Stomach (tissue), 9 donors: ENCODE results near the gene SLC22A4. TPM values are rescaled to one million over a fixed set of nuclear protein-coding genes. Genes with fewer than 3 reads are reported as not detected.

Source experiments
- DNase-seq, 2 donors: peaks; one replicate each; pipeline versions ENCODE4 v3.0.0 to v3.0.0-alpha.2; 2013 to 2019
- H3K27ac ChIP-seq, 5 donors: fragments of 200-600 bp in 4 of 5; sonication (generic) in 4 of 5; one replicate each; pipeline ENCODE4 v1.5.1; 2013 to 2019; ENCODE audit warnings: mild to moderate bottlenecking in 1 of 5, moderate library complexity in 1 of 5
- H3K27me3 ChIP-seq, 3 donors: fragments of 200-600 bp; sonication (generic); one replicate each; pipeline ENCODE4 v1.5.1; 2017 to 2019; ENCODE audit warnings: mixed run types in 1 of 3
- H3K36me3 ChIP-seq, 4 donors: fragments of 200-600 bp; sonication (generic); 1 replicate in 3 of 4; 2 replicates in 1 of 4; pipeline ENCODE4 v1.5.1; 2016 to 2019
- H3K4me1 ChIP-seq, 4 donors: fragments of 200-600 bp; sonication (generic); one replicate each; pipeline ENCODE4 v1.5.1; 2016 to 2019
- H3K4me3 ChIP-seq, 4 donors: fragments of 200-600 bp; sonication (generic) in 3 of 4; one replicate each; pipeline ENCODE4 v1.5.1; 2016 to 2019; ENCODE audit warnings: mild to moderate bottlenecking in 1 of 4
- H3K9me3 ChIP-seq, 4 donors: fragments of 200-600 bp; sonication (generic); one replicate each; pipeline ENCODE4 v1.5.1; 2016 to 2019
- CTCF ChIP-seq, 7 experiments: fragments of 450-650 bp in 4 of 7; fragments of 200-600 bp in 3 of 7; sonication (generic) in 3 of 7; IDR thresholded peaks; one replicate each; pipeline ENCODE4 v1.5.1; 2016 to 2019; ENCODE audit warnings: antibody characterized with exemption in 7 of 7, control low read depth in 2 of 7, mild to moderate bottlenecking in 1 of 7
- EP300 ChIP-seq: sonication (generic); formaldehyde crosslinking; IDR thresholded peaks from one replicate; pipeline ENCODE4 v1.6.1; 2017; ENCODE audit warnings: antibody characterized with exemption
- POLR2A ChIP-seq, 4 donors: fragments of 450-650 bp; IDR thresholded peaks; one replicate each; pipeline ENCODE4 v1.6.1; 2016; ENCODE audit warnings: antibody characterized with exemption in 4 of 4, control low read depth in 2 of 4, mild to moderate bottlenecking in 1 of 4, moderate library complexity in 1 of 4
- POLR2AphosphoS5 ChIP-seq, 3 donors: sonication (generic); formaldehyde crosslinking; IDR thresholded peaks; one replicate each; pipeline ENCODE4 v1.6.1; 2016; ENCODE audit warnings: antibody characterized with exemption in 3 of 3
- WGBS, 5 donors: extraction: QIAGEN DNeasy Blood & Tissue Kit in 3 of 5; methylation state at CpG; one replicate each; pipeline versions ENCODE4 v1.1.5 to v1.1.7; 2013 to 2018; 5-methylcytosine and 5-hydroxymethylcytosine counted together
- intact Hi-C: fragments of 100-400 bp; cut with DNase I; formaldehyde crosslinking; loops from one replicate; pipeline ENCODE4 v1.15.1; 2023; ENCODE audit warnings: low total_unique reads
- polyA plus RNA-seq, 3 donors: library from polyadenylated mRNA; stranded (reverse); fragments of 200-250 nt; gene quantifications; one replicate each; pipeline ENCODE4 v1.2.3, GENCODE V29; 2013
- total RNA-seq, 5 donors: library from RNA; depleted of rRNA; stranded (reverse); fragments of >200 nt; gene quantifications; one replicate each; pipeline versions ENCODE4 v1.1.0 to v1.2.3, GENCODE V29; 2014 to 2016
- donor health status: healthy with polysubstance abuse.
- donor health status: Bipolar disorder and iron deficiency.
- donor health status: healthy.

The SLC22A4 gene
- total and polyA plus RNA-seq, 8 donors, result 0.31 to 24.5 (median 0.53) TPM; not detected in 2

GRCh38 chr5:132372542-132372941 is 78.3 kb downstream of the SLC22A4 start:
- H3K27me3 ChIP-seq, result no peaks in the 10 kb centered on the region
- DNase-seq, result no peak
- intact Hi-C loops, result no loop called here
- H3K9me3 ChIP-seq, result no peaks in the 10 kb centered on the region
- H3K36me3 ChIP-seq, result no peaks in the 10 kb centered on the region
- TF ChIP-seq EP300, result no peak
- TF ChIP-seq CTCF (IDR thresholded peaks at IDR 0.05), result no peak
- no peak for TF ChIP-seq POLR2A (IDR thresholded peaks at IDR 0.05)
- no peak for TF ChIP-seq POLR2AphosphoS5 (IDR thresholded peaks at IDR 0.05)
- H3K4me1 ChIP-seq, result peaks cover 13 to 64% (median 43%) of the 10 kb centered on the region in 4 donors
- H3K4me3 ChIP-seq, result peak overlapping the region in 1 of 4 donors; percentile 10
- H3K27ac ChIP-seq, result peak overlapping the region in 2 of 5 donors; percentile 19 to 45

GRCh38 chr5:132375957-132376356 is 81.8 kb downstream of the SLC22A4 start:
- Histone ChIP-seq H3K4me3 (no peak overlapping the region), H3K27me3 (no peaks in the 10 kb centered on the region), H3K36me3 (peaks cover 0 to 28% (median 26%) of the 10 kb centered on the region in 4 donors), H3K27ac (no peak overlapping the region), H3K9me3 (no peaks in the 10 kb centered on the region), H3K4me1 (peaks cover 13 to 45% (median 27%) of the 10 kb centered on the region in 4 donors)
- WGBS, 5 donors, result 72 to 94% (median 76%) methylated on average over 3 of the region's 3 CpGs
- intact Hi-C loops, result no loop called here
- DNase-seq, result no peak
- TF ChIP-seq EP300 (no peak), POLR2AphosphoS5 (IDR thresholded peaks at IDR 0.05) (no peak), POLR2A (IDR thresholded peaks at IDR 0.05) (no peak), CTCF (IDR thresholded peaks at IDR 0.05) (no peak)

DNA sequence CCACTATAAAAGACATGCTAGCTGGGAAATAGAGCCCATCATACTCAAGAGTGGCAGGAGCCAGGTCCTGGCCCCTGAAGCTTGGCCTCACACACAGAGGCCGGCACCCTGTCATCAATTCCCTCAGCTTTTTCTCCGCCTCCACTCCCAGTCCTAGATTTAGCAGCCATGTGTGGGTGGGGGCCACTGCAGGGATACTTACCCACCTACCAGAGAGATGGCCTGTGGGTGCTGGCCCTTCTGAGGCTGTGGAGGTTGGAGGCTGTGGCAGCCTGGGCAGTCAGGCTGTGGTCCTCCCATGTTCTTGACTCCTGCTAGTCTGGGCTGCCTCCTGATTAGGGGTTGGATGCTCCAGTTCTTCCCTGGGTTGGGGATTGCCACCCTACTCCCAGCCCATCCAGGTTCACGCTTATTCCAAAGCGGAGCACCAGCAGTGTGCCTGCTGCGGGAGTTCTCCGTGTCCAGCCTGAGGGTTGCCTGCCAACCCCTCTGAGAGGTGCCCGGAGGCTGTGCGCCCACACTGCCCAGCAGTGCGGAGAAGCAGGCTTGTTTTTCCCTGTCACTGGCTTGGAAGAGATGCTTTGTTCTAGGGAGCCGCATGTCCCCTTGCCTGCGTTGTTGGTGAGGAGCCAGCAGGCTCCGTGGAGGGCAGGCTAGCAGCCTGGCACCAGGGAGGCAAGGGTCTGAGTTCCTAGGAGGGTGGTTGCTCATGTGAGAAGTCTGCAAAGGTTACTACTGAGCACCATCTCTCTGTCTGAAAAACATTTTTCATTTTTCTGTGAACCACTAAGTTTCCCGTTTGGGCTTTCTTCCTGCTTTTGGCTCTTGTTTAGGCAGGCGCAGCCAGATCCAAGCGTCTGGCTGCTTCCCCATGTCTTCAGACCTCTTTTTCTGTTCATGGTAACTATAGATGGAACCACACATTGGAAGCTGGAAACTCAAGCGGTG is 82.8 kb downstream of the SLC22A4 start:
- Histone ChIP-seq H3K9me3 (no peaks in the 10 kb centered on the region), H3K27me3 (no peaks in the 10 kb centered on the region), H3K36me3 (peaks cover 0 to 34% (median 28%) of the 10 kb centered on the region in 4 donors), H3K27ac (peak overlapping the region in 1 of 5 donors; percentile 32), H3K4me1 (peaks cover 10 to 34% (median 17%) of the 10 kb centered on the region in 4 donors), H3K4me3 (no peak overlapping the region)
- intact Hi-C loops, result no loop called here
- no peak for DNase-seq
- TF ChIP-seq CTCF (IDR thresholded peaks at IDR 0.05), result no peak
- no peak for TF ChIP-seq POLR2A (IDR thresholded peaks at IDR 0.05)
- WGBS, 5 donors, result 84 to 88% (median 88%) methylated on average over 12 to 16 of the region's 16 CpGs

GRCh38 chr5:132377738-132378137 is 83.5 kb downstream of the SLC22A4 start:
- H3K27me3 ChIP-seq, result no peaks in the 10 kb centered on the region

More at GRCh38 chr5:132377738-132378137, 83.5 kb downstream of the SLC22A4 start:
- 78 to 93% (median 88%) methylated on average over 4 to 7 of the region's 7 CpGs for WGBS, 5 donors
- Histone ChIP-seq H3K4me1 (peaks cover 2 to 27% (median 9%) of the 10 kb centered on the region in 4 donors), H3K9me3 (no peaks in the 10 kb centered on the region), H3K36me3 (peaks cover 0 to 38% (median 29%) of the 10 kb centered on the region in 4 donors), H3K27ac (no peak overlapping the region), H3K4me3 (no peak overlapping the region)
- DNase-seq, result no peak
- TF ChIP-seq CTCF (IDR thresholded peaks at IDR 0.05), result no peak
- TF ChIP-seq POLR2A (IDR thresholded peaks at IDR 0.05), result no peak
- no peak for TF ChIP-seq POLR2AphosphoS5 (IDR thresholded peaks at IDR 0.05)
- TF ChIP-seq EP300, result no peak
- intact Hi-C loops, result no loop called here
